PC-3 (cell line): Measurements from ENCODE around the gene ZDHHC19. TPM values are rescaled to one million over a fixed set of nuclear protein-coding genes. Genes with fewer than 3 reads are reported as not detected.

ENCODE experiments used
- ATAC-seq: fragments of 200-7000 bp; cut with Tn5 transposase; 2 replicates; pipeline ENCODE4 v1.9.1; 2020; ENCODE audit warnings: mild to moderate bottlenecking, moderate library complexity
- BruUV-seq: library from RNA; stranded (reverse); fragments of 400-500 nt; replicated peaks from 2 replicates; lab custom pipeline; 2021; lab: Mats Ljungman, UMichigan
- CTCF ChIA-PET: fragments of 300-600 bp; sonication (Branson Sonifier 250); formaldehyde crosslinking; loops from one replicate; lab custom pipeline; 2022; ENCODE audit warnings: antibody characterized with exemption; lab: Charles Lee
- POLR2A ChIA-PET: fragments of 300-600 bp; sonication (Branson Sonifier 250); formaldehyde crosslinking; loops from one replicate; lab custom pipeline; 2022; ENCODE audit warnings: antibody characterized with exemption; ENCODE audit not compliant: unreplicated experiment; lab: Charles Lee
- DNase-seq: peaks from one replicate; pipeline ENCODE4 v3.0.0-alpha.2; 2015
- H2AFZ ChIP-seq: fragments of 300-600 bp; sonication (generic); 2 replicates; pipeline ENCODE4 v1.6.0; 2016; ENCODE audit warnings: antibody characterized with exemption, low read length
- H3F3A ChIP-seq: fragments of 300-600 bp; sonication (generic); one replicate; pipeline ENCODE4 v1.6.0; 2017; ENCODE audit warnings: antibody characterized with exemption, low read length, control low read depth, mild to moderate bottlenecking; ENCODE audit not compliant: unreplicated experiment
- H3K27ac ChIP-seq: fragments of 300-600 bp; sonication (generic); 2 replicates; pipeline ENCODE4 v1.5.1; 2016; ENCODE audit warnings: mild to moderate bottlenecking, low read length
- H3K27me3 ChIP-seq: fragments of 300-600 bp; sonication (generic); 2 replicates; pipeline ENCODE4 v1.6.1; 2016; ENCODE audit warnings: low read length, mixed read lengths
- H3K36me3 ChIP-seq: fragments of 300-600 bp; sonication (generic); 2 replicates; pipeline ENCODE4 v1.6.1; 2016; ENCODE audit warnings: low read depth, mixed run types, low read length, mixed read lengths
- H3K4me1 ChIP-seq: fragments of 300-600 bp; sonication (generic); 2 replicates; pipeline ENCODE4 v1.5.1; 2016; ENCODE audit warnings: low read length; ENCODE audit not compliant: insufficient read depth
- H3K4me2 ChIP-seq: fragments of 300-600 bp; sonication (generic); 2 replicates; pipeline ENCODE4 v1.6.0; 2016; ENCODE audit warnings: low read length
- H3K4me3 ChIP-seq: fragments of 300-600 bp; sonication (generic); 2 replicates; pipeline ENCODE4 v1.5.1; 2016; ENCODE audit warnings: mild to moderate bottlenecking, low read length, mixed read lengths
- H3K79me2 ChIP-seq: fragments of 300-600 bp; sonication (generic); 2 replicates; pipeline ENCODE4 v1.6.1; 2017; ENCODE audit warnings: low read length, mixed read lengths
- H3K9ac ChIP-seq: fragments of 300-600 bp; sonication (generic); 2 replicates; pipeline ENCODE4 v1.6.0; 2016; ENCODE audit warnings: mild to moderate bottlenecking, low read length
- H3K9me2 ChIP-seq: fragments of 300-600 bp; sonication (generic); replicated peaks from 2 replicates; pipeline ENCODE4 v1.6.1; 2016; ENCODE audit warnings: mixed run types, low read length, mixed read lengths
- H3K9me3 ChIP-seq: fragments of 300-600 bp; sonication (generic); 2 replicates; pipeline ENCODE4 v1.6.1; 2016; ENCODE audit warnings: low read length, mixed read lengths
- H4K20me1 ChIP-seq: fragments of 300-600 bp; sonication (generic); 2 replicates; pipeline ENCODE4 v1.6.1; 2016; ENCODE audit warnings: low read length, mixed read lengths
- EZH2 ChIP-seq: fragments of 300-600 bp; sonication (generic); IDR thresholded peaks from one replicate; pipeline ENCODE4 v1.6.1; 2017; ENCODE audit warnings: antibody characterized with exemption, mild to moderate bottlenecking, low read length; ENCODE audit not compliant: unreplicated experiment
- EZH2phosphoT487 ChIP-seq: fragments of 300-600 bp; sonication (generic); IDR thresholded peaks from 2 replicates; pipeline ENCODE4 v1.6.1; 2018; ENCODE audit warnings: mild to moderate bottlenecking, antibody characterized with exemption, low read length, borderline replicate concordance
- intact Hi-C: fragments of 100-400 bp; cut with micrococcal nuclease; formaldehyde crosslinking; loops from 2 replicates; pipeline ENCODE4 v1.9.0; 2023
- total RNA-seq: library from RNA; depleted of rRNA; stranded (reverse); fragments of >200 nt; gene quantifications from 2 replicates; pipeline ENCODE4 v1.2.3, GENCODE V29; 2014
- TF ChIP-seq, protein P1 (sequence below): fragments of 300-600 bp; sonication (generic); conservative IDR thresholded peaks from 2 replicates; pipeline ENCODE4 v1.5.1; 2017; ENCODE audit warnings: antibody characterized with exemption, low read depth, mild to moderate bottlenecking, low read length

The ZDHHC19 gene
- total RNA-seq, 1 experiment from 2014 or later = not detected

DNA sequence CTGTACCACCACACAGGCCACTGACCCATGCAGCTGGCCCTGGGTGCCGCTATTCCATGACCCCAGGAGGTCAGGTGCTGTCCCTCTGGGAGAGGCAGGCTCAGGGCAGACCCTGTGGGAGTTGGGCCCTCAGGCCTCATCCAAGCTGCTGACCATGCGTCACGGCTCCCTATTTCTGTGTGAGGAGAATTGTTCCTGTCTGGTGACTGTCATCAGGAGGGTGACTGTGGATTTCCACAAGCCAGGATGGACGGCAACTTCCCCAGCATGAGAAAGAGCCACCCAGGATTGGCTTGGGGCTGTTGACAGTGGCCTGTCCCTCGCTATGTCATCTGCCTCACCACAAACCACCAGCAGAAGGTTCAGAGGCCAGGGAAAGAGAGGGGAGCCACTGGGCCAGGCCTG, 41.4 kb downstream of the ZDHHC19 start:
- ATAC-seq (no peak), DNase-seq (no peak)
- H3K4me1 ChIP-seq = no peaks in the 10 kb centered on the region
- H3K9me3 ChIP-seq = no peaks in the 10 kb centered on the region
- H2AFZ ChIP-seq = no peak overlapping the region
- ChIA-PET CTCF (no interaction called here), POLR2A (no interaction called here)
- H3K27ac ChIP-seq = no peak overlapping the region
- no peaks in the 10 kb centered on the region for H3K79me2 ChIP-seq
- no peaks in the 10 kb centered on the region for H3K27me3 ChIP-seq
- H4K20me1 ChIP-seq = no peaks in the 10 kb centered on the region
- no TSS peak for BruUV-seq
- TF ChIP-seq, protein P1, sequence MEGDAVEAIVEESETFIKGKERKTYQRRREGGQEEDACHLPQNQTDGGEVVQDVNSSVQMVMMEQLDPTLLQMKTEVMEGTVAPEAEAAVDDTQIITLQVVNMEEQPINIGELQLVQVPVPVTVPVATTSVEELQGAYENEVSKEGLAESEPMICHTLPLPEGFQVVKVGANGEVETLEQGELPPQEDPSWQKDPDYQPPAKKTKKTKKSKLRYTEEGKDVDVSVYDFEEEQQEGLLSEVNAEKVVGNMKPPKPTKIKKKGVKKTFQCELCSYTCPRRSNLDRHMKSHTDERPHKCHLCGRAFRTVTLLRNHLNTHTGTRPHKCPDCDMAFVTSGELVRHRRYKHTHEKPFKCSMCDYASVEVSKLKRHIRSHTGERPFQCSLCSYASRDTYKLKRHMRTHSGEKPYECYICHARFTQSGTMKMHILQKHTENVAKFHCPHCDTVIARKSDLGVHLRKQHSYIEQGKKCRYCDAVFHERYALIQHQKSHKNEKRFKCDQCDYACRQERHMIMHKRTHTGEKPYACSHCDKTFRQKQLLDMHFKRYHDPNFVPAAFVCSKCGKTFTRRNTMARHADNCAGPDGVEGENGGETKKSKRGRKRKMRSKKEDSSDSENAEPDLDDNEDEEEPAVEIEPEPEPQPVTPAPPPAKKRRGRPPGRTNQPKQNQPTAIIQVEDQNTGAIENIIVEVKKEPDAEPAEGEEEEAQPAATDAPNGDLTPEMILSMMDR = no peak
- TF ChIP-seq EZH2phosphoT487 (no peak), EZH2 (no peak)
- no peaks in the 10 kb centered on the region for H3F3A ChIP-seq
- H3K4me3 ChIP-seq = no peak overlapping the region
- intact Hi-C loops = no loop called here
- no peak overlapping the region for H3K9ac ChIP-seq
- no peaks in the 10 kb centered on the region for H3K36me3 ChIP-seq
- H3K9me2 ChIP-seq = no peaks in the 10 kb centered on the region
- no peak overlapping the region for H3K4me2 ChIP-seq

DNA sequence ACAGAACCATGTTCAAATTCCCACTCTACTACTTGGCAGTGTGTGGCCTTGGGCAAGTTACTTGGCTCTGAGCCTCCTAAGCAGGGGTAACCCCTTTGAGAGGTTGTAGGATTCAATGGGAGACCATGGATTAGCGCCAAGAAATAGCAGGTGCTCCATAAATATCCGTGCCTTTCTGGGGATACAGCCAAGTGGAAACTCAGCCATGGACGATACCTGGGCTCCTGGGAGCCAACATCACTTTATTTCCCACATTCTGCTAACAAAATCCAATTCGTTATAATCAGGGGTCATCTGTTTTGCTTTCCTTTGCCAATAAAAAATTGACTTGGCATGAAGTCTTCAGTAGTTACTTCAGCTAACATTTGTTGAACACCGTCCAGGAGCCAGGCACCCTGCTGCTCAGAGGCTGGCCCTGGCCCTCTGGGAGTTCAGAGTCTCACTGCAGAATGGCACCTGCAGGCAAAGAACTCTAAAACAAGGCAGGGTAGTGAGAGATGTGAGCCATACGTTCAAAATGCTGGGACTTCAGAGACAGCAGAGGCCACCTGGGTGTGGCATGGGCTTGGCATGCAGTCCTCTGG, 42.3 kb downstream of the ZDHHC19 start:
- Histone ChIP-seq H3K4me1 (no peaks in the 10 kb centered on the region), H3K9me3 (no peaks in the 10 kb centered on the region), H3K27ac (no peak overlapping the region), H3K4me2 (no peak overlapping the region), H4K20me1 (no peaks in the 10 kb centered on the region), H2AFZ (no peak overlapping the region), H3K9ac (no peak overlapping the region), H3K9me2 (no peaks in the 10 kb centered on the region), H3K4me3 (no peak overlapping the region), H3K27me3 (no peaks in the 10 kb centered on the region), H3K36me3 (no peaks in the 10 kb centered on the region), H3K79me2 (no peaks in the 10 kb centered on the region), H3F3A (no peaks in the 10 kb centered on the region)
- intact Hi-C loops = no loop called here
- TF ChIP-seq, protein P1 = no peak
- TF ChIP-seq EZH2 = no peak
- TF ChIP-seq EZH2phosphoT487 = no peak
- ATAC-seq (no peak), DNase-seq (no peak)
- POLR2A ChIA-PET = no interaction called here
- CTCF ChIA-PET = no interaction called here
- no TSS peak for BruUV-seq

DNA sequence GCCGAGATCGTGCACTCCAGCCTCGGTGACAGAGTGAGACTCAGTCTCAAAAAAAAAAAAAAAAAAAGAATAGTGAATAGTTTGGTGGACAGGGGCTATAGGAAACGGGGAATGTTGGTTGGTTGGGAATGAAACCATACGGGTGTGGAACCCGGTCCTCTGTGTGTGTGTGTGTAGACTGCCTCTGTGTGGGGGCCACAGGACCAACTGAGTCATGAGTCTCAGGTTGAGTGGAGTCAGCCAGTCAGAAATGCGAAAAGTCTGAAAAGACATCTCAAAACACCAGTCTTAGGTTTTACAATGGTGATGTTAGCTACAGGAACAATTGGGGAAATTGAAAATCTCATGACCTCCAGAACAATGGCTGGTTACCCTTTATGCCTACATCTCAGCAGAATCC, 44.5 kb downstream of the ZDHHC19 start:
- H3K4me3 ChIP-seq = no peak overlapping the region
- H2AFZ ChIP-seq = no peak overlapping the region
- BruUV-seq = no TSS peak
- no peaks in the 10 kb centered on the region for H3K79me2 ChIP-seq
- ATAC-seq = no peak
- no peak overlapping the region for H3K27ac ChIP-seq
- H4K20me1 ChIP-seq = no peaks in the 10 kb centered on the region
- CTCF ChIA-PET = no interaction called here
- H3K27me3 ChIP-seq = no peaks in the 10 kb centered on the region
- no peak overlapping the region for H3K4me2 ChIP-seq
- H3K9me2 ChIP-seq = no peaks in the 10 kb centered on the region
- no peaks in the 10 kb centered on the region for H3K4me1 ChIP-seq
- TF ChIP-seq EZH2 (no peak), EZH2phosphoT487 (no peak)
- TF ChIP-seq, protein P1 = no peak
- POLR2A ChIA-PET = no interaction called here
- DNase-seq = no peak
- no peaks in the 10 kb centered on the region for H3K36me3 ChIP-seq
- no peak overlapping the region for H3K9ac ChIP-seq
- no peaks in the 10 kb centered on the region for H3K9me3 ChIP-seq
- intact Hi-C loops = no loop called here
- no peaks in the 10 kb centered on the region for H3F3A ChIP-seq
